ENCODE results near the gene NR1I3.

NR1I3 gene

GRCh38 chr1:161185282-161185682, 52.7 kb downstream of the NR1I3 start:
- Histone ChIP-seq H3K9me3 (ENCODE audit: control insufficient read depth, insufficient read depth, low read length) (no peaks in the 10 kb centered on the region), H3K4me1 (ENCODE audit: control insufficient read depth, insufficient read depth, low read length) (no peaks in the 10 kb centered on the region), H3K4me3 (ENCODE audit: low read length) (no peak overlapping the region), H3K27me3 (ENCODE audit: control insufficient read depth, insufficient read depth, low read length) (no peaks in the 10 kb centered on the region), H3K36me3 (ENCODE audit: control insufficient read depth, insufficient read depth, low read length) (no peaks in the 10 kb centered on the region), H3K27ac (ENCODE audit: low read length) (no peak overlapping the region)
- no peak for DNase-seq (ENCODE audit: low read depth, low spot score)
- no CpG with 5 or more reads among the region's 3 CpGs for WGBS (ENCODE audit: insufficient coverage, insufficient read length)

GRCh38 chr1:161182214-161182613, 55.8 kb downstream of the NR1I3 start:
- H3K27me3 ChIP-seq (ENCODE audit: control insufficient read depth, insufficient read depth, low read length): no peaks in the 10 kb centered on the region
- no CpG with 5 or more reads among the region's 1 CpG for WGBS (ENCODE audit: insufficient coverage, insufficient read length)
- no peaks in the 10 kb centered on the region for H3K36me3 ChIP-seq (ENCODE audit: control insufficient read depth, insufficient read depth, low read length)
- H3K4me1 ChIP-seq (ENCODE audit: control insufficient read depth, insufficient read depth, low read length): no peaks in the 10 kb centered on the region
- no peak for DNase-seq (ENCODE audit: low read depth, low spot score)
- no peak overlapping the region for H3K27ac ChIP-seq (ENCODE audit: low read length)
- no peak overlapping the region for H3K4me3 ChIP-seq (ENCODE audit: low read length)
- no peaks in the 10 kb centered on the region for H3K9me3 ChIP-seq (ENCODE audit: control insufficient read depth, insufficient read depth, low read length)

GRCh38 chr1:161180639-161181038, 57.4 kb downstream of the NR1I3 start:
- no peaks in the 10 kb centered on the region for H3K27me3 ChIP-seq (ENCODE audit: control insufficient read depth, insufficient read depth, low read length)
- H3K36me3 ChIP-seq (ENCODE audit: control insufficient read depth, insufficient read depth, low read length): no peaks in the 10 kb centered on the region
- H3K4me3 ChIP-seq (ENCODE audit: low read length): no peak overlapping the region
- DNase-seq (ENCODE audit: low read depth, low spot score): no peak
- no peak overlapping the region for H3K27ac ChIP-seq (ENCODE audit: low read length)
- peaks cover 1% of the 10 kb centered on the region; the same call in 1 of the 2 replicates for H3K4me1 ChIP-seq (ENCODE audit: control insufficient read depth, insufficient read depth, low read length)
- no CpG with 5 or more reads among the region's 1 CpG for WGBS (ENCODE audit: insufficient coverage, insufficient read length)
- H3K9me3 ChIP-seq (ENCODE audit: control insufficient read depth, insufficient read depth, low read length): no peaks in the 10 kb centered on the region

GRCh38 chr1:161179698-161180097, 58.3 kb downstream of the NR1I3 start:
- no peak for DNase-seq (ENCODE audit: low read depth, low spot score)
- Histone ChIP-seq H3K4me1 (ENCODE audit: control insufficient read depth, insufficient read depth, low read length) (peaks cover 1% of the 10 kb centered on the region; the same call in 1 of the 2 replicates), H3K27me3 (ENCODE audit: control insufficient read depth, insufficient read depth, low read length) (no peaks in the 10 kb centered on the region), H3K27ac (ENCODE audit: low read length) (no peak overlapping the region), H3K36me3 (ENCODE audit: control insufficient read depth, insufficient read depth, low read length) (no peaks in the 10 kb centered on the region), H3K4me3 (ENCODE audit: low read length) (no peak overlapping the region), H3K9me3 (ENCODE audit: control insufficient read depth, insufficient read depth, low read length) (no peaks in the 10 kb centered on the region)
- WGBS (ENCODE audit: insufficient coverage, insufficient read length): no CpG with 5 or more reads among the region's 3 CpGs
